Adipocyte (in vitro differentiated cells): Measurements from ENCODE around the gene CACNA1E.

ENCODE experiments used
- DNase-seq: peaks from one replicate; pipeline ENCODE4 v3.0.0-alpha.2; 2015; ENCODE audit warnings: low read depth
- H3K27me3 ChIP-seq: replicated peaks from 2 replicates; pipeline ENCODE4 v1.7.0; 2013; ENCODE audit warnings: mild to moderate bottlenecking, low read length, moderate library complexity; ENCODE audit not compliant: control insufficient read depth, insufficient read depth
- H3K36me3 ChIP-seq: 2 replicates; pipeline ENCODE4 v1.7.0; 2013; ENCODE audit warnings: low read length, mild to moderate bottlenecking, moderate library complexity; ENCODE audit not compliant: control insufficient read depth, insufficient read depth, severe bottlenecking
- H3K4me1 ChIP-seq: 2 replicates; pipeline ENCODE4 v1.7.0; 2013; ENCODE audit warnings: mild to moderate bottlenecking, low read length, moderate library complexity; ENCODE audit not compliant: control insufficient read depth, insufficient read depth
- H3K4me3 ChIP-seq: 2 replicates; pipeline ENCODE4 v1.7.0; 2013; ENCODE audit warnings: mild to moderate bottlenecking, low read length, moderate library complexity
- H3K9ac ChIP-seq: 2 replicates; pipeline ENCODE4 v1.7.0; 2013; ENCODE audit warnings: mild to moderate bottlenecking, low read length, moderate library complexity
- H3K9me3 ChIP-seq: 2 replicates; pipeline ENCODE4 v1.7.0; 2013; ENCODE audit warnings: mild to moderate bottlenecking, low read length, moderate library complexity; ENCODE audit not compliant: control insufficient read depth

CACNA1E gene

GRCh38 chr1:181664543-181664942 is 181.2 kb downstream of the CACNA1E start:
- H3K9me3 ChIP-seq: no peaks in the 10 kb centered on the region
- no peaks in the 10 kb centered on the region for H3K36me3 ChIP-seq
- H3K4me1 ChIP-seq: no peaks in the 10 kb centered on the region
- no peak for DNase-seq
- H3K9ac ChIP-seq: no peak overlapping the region
- no peak overlapping the region for H3K4me3 ChIP-seq
- peaks cover 5% of the 10 kb centered on the region for H3K27me3 ChIP-seq

GRCh38 chr1:181669246-181669645 is 185.9 kb downstream of the CACNA1E start:
- Histone ChIP-seq H3K4me3 (no peak overlapping the region), H3K9me3 (no peaks in the 10 kb centered on the region), H3K27me3 (peaks cover 19% of the 10 kb centered on the region), H3K4me1 (no peaks in the 10 kb centered on the region), H3K9ac (no peak overlapping the region), H3K36me3 (no peaks in the 10 kb centered on the region)
- no peak for DNase-seq

GRCh38 chr1:181674617-181675016 is 191.3 kb downstream of the CACNA1E start:
- H3K27me3 ChIP-seq: peaks cover 37% of the 10 kb centered on the region
- H3K9me3 ChIP-seq: no peaks in the 10 kb centered on the region
- no peak overlapping the region for H3K4me3 ChIP-seq
- H3K9ac ChIP-seq: no peak overlapping the region
- DNase-seq: no peak
- H3K36me3 ChIP-seq: no peaks in the 10 kb centered on the region
- H3K4me1 ChIP-seq: no peaks in the 10 kb centered on the region

- Histone ChIP-seq H3K9me3 (no peaks in the 10 kb centered on the region), H3K9ac (no peak overlapping the region), H3K27me3 (peaks cover 40% of the 10 kb centered on the region), H3K4me1 (no peaks in the 10 kb centered on the region), H3K4me3 (no peak overlapping the region), H3K36me3 (no peaks in the 10 kb centered on the region)
- DNase-seq: no peak
These were observed 192.0 kb downstream of the CACNA1E start for GRCh38 chr1:181675091-181675917.

GRCh38 chr1:181675918-181676190 is 192.5 kb downstream of the CACNA1E start:
- Histone ChIP-seq H3K9ac (no peak overlapping the region), H3K9me3 (no peaks in the 10 kb centered on the region), H3K4me3 (no peak overlapping the region), H3K27me3 (peaks cover 45% of the 10 kb centered on the region), H3K4me1 (no peaks in the 10 kb centered on the region), H3K36me3 (no peaks in the 10 kb centered on the region)
- DNase-seq: no peak

- Histone ChIP-seq H3K4me1 (no peaks in the 10 kb centered on the region), H3K9me3 (no peaks in the 10 kb centered on the region), H3K36me3 (no peaks in the 10 kb centered on the region), H3K9ac (no peak overlapping the region), H3K27me3 (peaks cover 49% of the 10 kb centered on the region), H3K4me3 (no peak overlapping the region)
- DNase-seq: peak; percentile 4
These were observed 193.0 kb downstream of the CACNA1E start for GRCh38 chr1:181676269-181676668.

- Histone ChIP-seq H3K9ac (no peak overlapping the region), H3K4me1 (no peaks in the 10 kb centered on the region), H3K9me3 (no peaks in the 10 kb centered on the region), H3K36me3 (no peaks in the 10 kb centered on the region), H3K27me3 (peaks cover 26% of the 10 kb centered on the region), H3K4me3 (no peak overlapping the region)
- DNase-seq: no peak
These were observed 197.0 kb downstream of the CACNA1E start for GRCh38 chr1:181680332-181680731.

GRCh38 chr1:181680871-181681270 is 197.6 kb downstream of the CACNA1E start:
- H3K27me3 ChIP-seq: peaks cover 25% of the 10 kb centered on the region
- no peaks in the 10 kb centered on the region for H3K9me3 ChIP-seq
- H3K4me1 ChIP-seq: no peaks in the 10 kb centered on the region

GRCh38 chr1:181685211-181685610 is 201.9 kb downstream of the CACNA1E start:
- H3K4me1 ChIP-seq: no peaks in the 10 kb centered on the region
- peaks cover 15% of the 10 kb centered on the region for H3K27me3 ChIP-seq
- no peak overlapping the region for H3K9ac ChIP-seq
- DNase-seq: no peak
- no peaks in the 10 kb centered on the region for H3K36me3 ChIP-seq
- no peaks in the 10 kb centered on the region for H3K9me3 ChIP-seq
- H3K4me3 ChIP-seq: no peak overlapping the region

More at GRCh38 chr1:181680871-181681270, 197.6 kb downstream of the CACNA1E start:
- no peak for DNase-seq
- H3K36me3 ChIP-seq: no peaks in the 10 kb centered on the region
- no peak overlapping the region for H3K4me3 ChIP-seq
- no peak overlapping the region for H3K9ac ChIP-seq

GRCh38 chr1:181701891-181702290 is 218.6 kb downstream of the CACNA1E start:
- no peak overlapping the region for H3K9ac ChIP-seq
- no peaks in the 10 kb centered on the region for H3K36me3 ChIP-seq
- H3K9me3 ChIP-seq: no peaks in the 10 kb centered on the region
- H3K27me3 ChIP-seq: peaks cover 9% of the 10 kb centered on the region
- H3K4me3 ChIP-seq: no peak overlapping the region
- no peaks in the 10 kb centered on the region for H3K4me1 ChIP-seq
- DNase-seq: no peak

- Histone ChIP-seq H3K9ac (no peak overlapping the region), H3K4me1 (no peaks in the 10 kb centered on the region), H3K9me3 (no peaks in the 10 kb centered on the region), H3K27me3 (peaks cover 9% of the 10 kb centered on the region), H3K36me3 (no peaks in the 10 kb centered on the region), H3K4me3 (no peak overlapping the region)
- DNase-seq: no peak
These were observed 221.2 kb downstream of the CACNA1E start for GRCh38 chr1:181704546-181704945.

GRCh38 chr1:181711820-181712219 is 228.5 kb downstream of the CACNA1E start:
- no peaks in the 10 kb centered on the region for H3K4me1 ChIP-seq
- DNase-seq: no peak
- H3K4me3 ChIP-seq: no peak overlapping the region
- no peaks in the 10 kb centered on the region for H3K9me3 ChIP-seq
- no peaks in the 10 kb centered on the region for H3K27me3 ChIP-seq
- H3K36me3 ChIP-seq: no peaks in the 10 kb centered on the region
- H3K9ac ChIP-seq: no peak overlapping the region
